ENCODE data around the gene MBLAC1.

The MBLAC1 gene

GRCh38 chr7:100152404-100152803, 25.6 kb downstream of the MBLAC1 start:
- ChIA-PET CTCF (no interaction called here), POLR2A (no interaction called here)
- DNase-seq (ENCODE audit: extremely low spot score), result no peak
- TF ChIP-seq ELF4 (IDR thresholded peaks at IDR 0.05) (no peak), CTBP1 (IDR thresholded peaks at IDR 0.05; ENCODE audit: borderline replicate concordance) (no peak), FOXM1 (IDR thresholded peaks at IDR 0.05; ENCODE audit: borderline replicate concordance) (no peak), SP1 (IDR thresholded peaks at IDR 0.05) (no peak), NFRKB (IDR thresholded peaks at IDR 0.05) (no peak), ZNF384 (IDR thresholded peaks at IDR 0.05) (no peak)

DNA sequence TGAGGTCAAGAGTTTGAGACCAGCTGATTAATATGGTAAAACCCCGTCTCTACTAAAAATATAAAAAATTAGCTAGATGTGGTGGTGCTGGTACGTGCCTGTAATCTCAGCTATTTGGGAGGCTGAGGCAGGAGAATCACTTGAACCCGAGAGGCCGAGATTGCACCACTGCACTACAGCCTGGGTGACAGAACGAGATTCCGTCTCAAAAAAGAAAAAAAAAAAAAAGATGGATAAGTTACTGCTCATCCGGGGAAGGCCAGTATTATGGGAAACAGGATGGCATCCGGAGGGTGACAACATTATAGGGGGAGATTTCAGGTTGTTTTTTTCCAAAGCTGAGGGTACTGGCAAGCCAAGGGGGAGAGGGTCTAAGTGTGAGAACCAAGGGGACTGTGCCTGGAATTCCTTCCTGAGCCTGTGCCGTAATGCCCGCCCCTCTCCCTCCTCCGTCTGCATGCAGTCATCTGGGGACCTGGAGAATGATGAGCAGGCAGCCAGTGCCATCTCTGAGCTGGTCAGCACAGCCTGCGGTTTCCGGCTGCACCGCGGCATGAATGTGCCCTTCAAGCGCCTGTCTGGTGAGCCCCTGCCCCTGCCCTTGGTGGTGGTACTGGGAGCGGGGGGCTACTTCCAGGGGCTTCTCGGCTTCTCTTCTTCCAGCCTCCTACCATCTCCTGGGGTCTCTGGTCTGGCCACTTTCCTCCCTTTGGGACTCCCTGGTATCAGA, 26.3 kb downstream of the MBLAC1 start:
- no peak for TF ChIP-seq FOXK2 (IDR thresholded peaks at IDR 0.05)
- no peak for TF ChIP-seq SUZ12 (IDR thresholded peaks at IDR 0.05)
- TF ChIP-seq NFRKB (IDR thresholded peaks at IDR 0.05), result no peak
- no peak for TF ChIP-seq BHLHE40 (IDR thresholded peaks at IDR 0.05; ENCODE audit: borderline replicate concordance)
- TF ChIP-seq ARNT (IDR thresholded peaks at IDR 0.05), result no peak
- TF ChIP-seq LEF1 (IDR thresholded peaks at IDR 0.05; ENCODE audit: borderline replicate concordance), result no peak
- TF ChIP-seq CTBP1 (IDR thresholded peaks at IDR 0.05; ENCODE audit: borderline replicate concordance), result no peak
- no peak for TF ChIP-seq TARDBP (IDR thresholded peaks at IDR 0.05)
- no peak for TF ChIP-seq ZNF384 (IDR thresholded peaks at IDR 0.05)
- TF ChIP-seq HDGF (IDR thresholded peaks at IDR 0.05; ENCODE audit: borderline replicate concordance), result no peak
- TF ChIP-seq, protein P1, sequence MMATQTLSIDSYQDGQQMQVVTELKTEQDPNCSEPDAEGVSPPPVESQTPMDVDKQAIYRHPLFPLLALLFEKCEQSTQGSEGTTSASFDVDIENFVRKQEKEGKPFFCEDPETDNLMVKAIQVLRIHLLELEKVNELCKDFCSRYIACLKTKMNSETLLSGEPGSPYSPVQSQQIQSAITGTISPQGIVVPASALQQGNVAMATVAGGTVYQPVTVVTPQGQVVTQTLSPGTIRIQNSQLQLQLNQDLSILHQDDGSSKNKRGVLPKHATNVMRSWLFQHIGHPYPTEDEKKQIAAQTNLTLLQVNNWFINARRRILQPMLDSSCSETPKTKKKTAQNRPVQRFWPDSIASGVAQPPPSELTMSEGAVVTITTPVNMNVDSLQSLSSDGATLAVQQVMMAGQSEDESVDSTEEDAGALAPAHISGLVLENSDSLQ (IDR thresholded peaks at IDR 0.05), result no peak
- TF ChIP-seq ELF4 (IDR thresholded peaks at IDR 0.05), result no peak
- DNase-seq (ENCODE audit: extremely low spot score), result no peak
- CTCF ChIA-PET, result no interaction called here
- POLR2A ChIA-PET, result no interaction called here

DNA sequence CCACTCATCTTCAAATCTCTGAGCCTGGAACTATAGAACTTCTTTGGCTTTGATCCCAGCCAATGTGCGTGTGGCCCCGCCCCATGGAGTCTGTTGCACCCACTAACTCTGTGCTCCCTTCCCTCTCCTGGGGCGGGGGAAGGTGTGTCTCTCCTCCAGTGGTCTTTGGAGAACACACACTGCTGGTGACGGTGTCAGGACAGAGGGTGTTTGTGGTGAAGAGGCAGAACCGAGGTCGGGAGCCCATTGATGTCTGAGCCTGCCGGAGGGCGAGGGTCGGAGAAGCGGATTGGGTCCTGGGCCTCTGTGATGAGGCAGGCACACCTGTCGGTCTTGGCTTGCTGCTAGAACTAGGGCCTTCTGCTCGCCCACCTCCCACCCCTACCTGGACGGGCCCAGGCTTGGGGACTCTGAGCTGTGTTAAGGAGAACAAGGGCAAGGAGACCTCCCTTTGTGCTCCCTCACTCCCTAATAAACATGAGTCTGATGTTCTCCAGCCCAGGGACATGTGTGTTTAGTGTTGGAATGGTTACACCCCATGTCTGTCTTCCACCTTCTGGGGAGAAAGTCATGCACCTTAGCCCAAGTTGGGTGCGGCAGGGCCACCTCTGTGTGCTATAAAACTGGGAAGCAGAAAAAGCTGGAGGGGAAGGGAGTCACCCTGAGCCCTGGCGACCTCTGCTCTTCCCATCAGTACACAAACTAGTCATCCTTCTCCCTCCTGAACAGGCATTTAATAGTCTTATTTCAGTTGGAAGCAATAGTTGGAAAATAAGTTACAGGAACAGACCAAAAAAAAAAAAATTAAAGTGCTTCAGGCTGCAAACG, 27.2 kb downstream of the MBLAC1 start:
- DNase-seq (ENCODE audit: extremely low spot score), result no peak
- TF ChIP-seq TARDBP (IDR thresholded peaks at IDR 0.05), result no peak
- TF ChIP-seq ELF4 (IDR thresholded peaks at IDR 0.05), result no peak
- ChIA-PET CTCF (no interaction called here), POLR2A (no interaction called here)

- TF ChIP-seq SP1 (IDR thresholded peaks at IDR 0.05), result no peak
- TF ChIP-seq SUZ12 (IDR thresholded peaks at IDR 0.05), result no peak
- TF ChIP-seq ZNF384 (IDR thresholded peaks at IDR 0.05), result no peak
- no peak for TF ChIP-seq LEF1 (IDR thresholded peaks at IDR 0.05; ENCODE audit: borderline replicate concordance)
- no peak for TF ChIP-seq FOXK2 (IDR thresholded peaks at IDR 0.05)
- no peak for TF ChIP-seq BHLHE40 (IDR thresholded peaks at IDR 0.05; ENCODE audit: borderline replicate concordance)
- ChIA-PET POLR2A (no interaction called here), CTCF (no interaction called here)
Measured at GRCh38 chr7:100154651-100155491, 28.1 kb downstream of the MBLAC1 start.

GRCh38 chr7:100155553-100156317, 29.0 kb downstream of the MBLAC1 start:
- TF ChIP-seq SUZ12 (IDR thresholded peaks at IDR 0.05) (no peak), HDGF (IDR thresholded peaks at IDR 0.05; ENCODE audit: borderline replicate concordance) (no peak), CTBP1 (IDR thresholded peaks at IDR 0.05; ENCODE audit: borderline replicate concordance) (no peak), LEF1 (IDR thresholded peaks at IDR 0.05; ENCODE audit: borderline replicate concordance) (no peak), ZNF384 (IDR thresholded peaks at IDR 0.05) (no peak), ELF4 (IDR thresholded peaks at IDR 0.05) (no peak), NFRKB (IDR thresholded peaks at IDR 0.05) (no peak), BHLHE40 (IDR thresholded peaks at IDR 0.05; ENCODE audit: borderline replicate concordance) (no peak), TARDBP (IDR thresholded peaks at IDR 0.05) (no peak), SP1 (IDR thresholded peaks at IDR 0.05) (no peak), FOXA1 (IDR thresholded peaks at IDR 0.05) (no peak), ARNT (IDR thresholded peaks at IDR 0.05) (no peak), L3MBTL2 (conservative IDR thresholded peaks at IDR 0.05) (no peak), FOXK2 (IDR thresholded peaks at IDR 0.05) (no peak), FOXM1 (IDR thresholded peaks at IDR 0.05; ENCODE audit: borderline replicate concordance) (no peak)
- TF ChIP-seq, protein P1 (IDR thresholded peaks at IDR 0.05), result no peak
- ChIA-PET CTCF (no interaction called here), POLR2A (interaction anchor here (0.9 kb wide), 1 partner anchor 22 kb away, joined by 4 read pairs; the partner anchor contains the start of gene GPC2)
- DNase-seq (ENCODE audit: extremely low spot score), result no peak

More at GRCh38 chr7:100154651-100155491, 28.1 kb downstream of the MBLAC1 start:
- DNase-seq (ENCODE audit: extremely low spot score), result no peak

Measured in HEK293T (cell line).